Hematopoietic multipotent progenitor cell treated with erythropoietin and hydrocortisone succinate and interleukin-3 and kit ligand, for 6 days (in vitro differentiated cells): Measurements from ENCODE around the gene DHX58.

ENCODE experiments used
- DNase-seq: peaks from one replicate; pipeline ENCODE4 v3.0.0-alpha.2; 2015

Gene DHX58

DNA sequence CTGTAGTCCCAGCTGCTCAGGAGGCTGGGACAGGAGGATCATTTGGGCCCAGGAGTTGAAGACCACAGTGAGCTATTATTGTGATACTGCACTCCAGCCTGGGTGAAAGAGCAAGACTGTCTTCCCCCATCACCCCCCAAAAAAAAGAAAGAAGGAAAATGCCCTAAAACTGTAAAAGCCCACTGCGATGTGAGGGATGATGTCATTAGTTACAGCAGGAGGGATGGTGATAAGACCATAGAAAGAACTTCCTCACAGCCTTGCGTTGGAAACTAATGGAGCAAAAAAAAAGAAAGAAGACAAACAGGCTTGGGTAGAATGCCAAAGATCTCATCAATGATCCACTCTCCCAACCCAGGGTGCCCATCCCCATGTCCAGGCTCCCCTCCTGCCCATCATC is 33.0 kb downstream of the DHX58 start:
- DNase-seq: no peak

DNA sequence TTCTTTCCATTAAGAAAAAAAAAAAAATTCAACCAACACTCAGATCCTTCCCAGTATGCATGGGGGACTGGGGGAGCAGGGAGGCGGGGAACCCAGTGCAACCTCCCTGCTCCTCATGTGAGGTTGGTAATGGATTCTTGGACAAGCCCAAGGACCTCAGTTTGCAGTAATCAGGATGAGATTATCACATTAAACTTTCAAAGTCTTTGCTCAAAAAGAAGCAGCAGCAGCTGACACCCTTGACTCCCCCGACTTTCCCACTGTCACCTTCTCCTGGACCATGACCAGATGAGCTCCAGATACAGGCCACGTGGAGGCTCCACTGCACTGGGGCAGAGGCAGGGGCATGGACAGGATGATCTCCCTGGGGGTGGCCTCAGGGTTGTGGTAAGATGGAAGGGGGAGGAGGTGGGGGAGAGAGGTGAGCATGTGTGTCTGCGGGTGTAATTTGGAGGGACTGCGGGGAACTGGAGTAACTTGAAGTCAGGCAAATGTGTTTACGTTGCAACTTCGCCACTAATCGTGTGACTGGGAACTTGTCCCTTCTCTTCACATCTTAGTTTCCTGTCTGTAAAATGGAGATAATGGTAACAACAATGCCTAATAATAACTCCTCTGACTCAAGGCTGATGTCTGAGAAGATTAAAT is 34.0 kb downstream of the DHX58 start:
- DNase-seq: peak; percentile 57

- DNase-seq: no peak
These were observed 34.8 kb downstream of the DHX58 start for GRCh38 chr17:42077755-42078154.

DNA sequence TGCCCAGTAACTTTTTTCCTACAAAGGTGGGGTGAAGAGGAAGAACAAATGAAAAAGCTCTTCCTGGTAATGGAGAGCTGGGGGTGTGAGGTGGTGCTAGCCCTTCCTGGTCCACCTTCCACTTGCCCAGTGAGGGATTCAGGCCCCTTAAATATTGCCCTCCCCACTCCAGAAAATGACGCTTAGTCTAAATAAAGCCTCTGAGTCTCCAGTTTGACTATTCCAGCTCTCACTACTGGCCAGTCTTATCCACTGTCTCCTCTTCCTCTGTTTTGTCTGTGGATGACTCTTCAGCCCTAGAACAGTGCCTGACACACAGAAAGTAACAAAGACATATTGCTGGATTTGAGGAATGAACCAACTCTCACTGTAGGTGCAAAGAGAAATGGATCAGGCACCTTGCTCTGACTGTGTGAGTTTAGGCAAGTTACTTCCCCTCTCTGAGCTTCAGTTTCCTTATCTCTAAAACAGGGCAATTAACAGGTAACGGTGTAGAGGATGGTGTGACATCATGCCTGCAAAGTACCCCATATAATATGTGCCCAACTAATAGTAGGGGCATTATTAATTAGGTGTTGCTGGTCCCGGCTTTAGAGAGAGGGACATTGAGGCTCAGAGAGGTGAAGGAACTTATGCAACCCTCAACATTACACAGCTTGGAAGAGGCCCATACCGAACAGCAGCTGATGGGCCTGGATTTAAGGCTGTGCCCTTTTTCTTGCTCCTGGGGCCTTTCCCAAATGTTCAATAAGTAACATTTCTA is 35.5 kb downstream of the DHX58 start:
- no peak for DNase-seq

DNA sequence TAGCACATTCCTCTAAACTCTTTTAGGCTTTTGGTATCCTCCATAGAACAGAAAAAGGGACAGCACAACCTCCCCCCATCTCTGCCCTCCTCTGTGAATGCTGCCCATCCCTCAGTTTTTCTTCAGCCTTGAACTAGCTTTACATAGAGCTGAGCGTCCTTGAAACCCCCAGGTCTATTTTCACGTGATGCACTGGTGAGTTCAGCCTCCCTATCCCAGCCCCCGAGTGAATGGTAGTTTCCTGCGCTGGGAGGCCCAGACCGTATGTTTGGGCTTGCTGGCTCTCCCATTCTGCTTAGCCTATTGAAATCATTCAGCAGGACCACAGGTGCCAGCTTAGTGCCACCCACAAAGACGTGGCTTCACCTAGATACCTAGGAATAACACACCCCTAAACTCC is 36.7 kb downstream of the DHX58 start:
- no peak for DNase-seq

DNA sequence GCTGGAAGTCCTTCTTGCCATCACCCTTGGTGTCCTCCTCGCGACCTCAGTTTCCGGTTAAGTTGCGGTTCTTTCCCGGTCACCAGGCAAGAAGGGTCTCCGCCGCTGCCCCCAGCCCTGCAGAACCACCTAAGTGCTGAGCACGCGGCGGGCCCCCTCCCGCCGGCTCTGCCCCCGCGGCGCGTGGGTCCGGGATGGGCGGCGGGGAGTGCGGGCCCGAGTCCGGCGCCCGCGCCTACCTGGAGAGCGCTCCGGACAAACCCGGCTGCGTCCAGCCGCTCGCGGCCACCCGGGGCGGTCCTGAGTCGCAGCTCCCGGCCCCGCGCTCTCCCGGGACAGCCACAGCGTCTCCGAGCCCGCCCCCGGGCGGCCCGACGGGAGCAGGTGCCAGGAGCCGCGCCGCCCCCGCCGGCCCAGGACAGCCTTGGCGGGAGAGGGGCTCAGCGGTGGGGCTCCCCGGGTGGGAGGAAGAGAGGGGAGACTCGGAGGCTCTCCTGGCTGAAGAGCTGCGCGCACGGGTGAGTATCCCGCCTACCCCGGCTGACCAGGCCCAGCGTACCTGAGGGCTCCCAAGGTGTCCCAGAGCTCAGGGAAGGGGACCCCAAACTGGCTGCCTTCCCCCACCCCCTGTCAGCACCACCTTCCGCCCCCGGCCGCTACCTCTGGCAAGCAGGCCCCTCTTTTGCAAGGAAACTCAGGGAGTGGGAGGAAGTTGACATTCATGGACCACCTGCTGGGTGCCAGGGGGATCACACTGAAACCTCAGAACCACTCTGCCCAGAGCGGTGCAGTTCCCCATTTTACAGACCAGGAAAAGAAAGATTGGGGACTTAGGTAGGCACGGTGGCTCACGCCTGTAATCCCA is 40.0 kb downstream of the DHX58 start:
- no peak for DNase-seq

DNA sequence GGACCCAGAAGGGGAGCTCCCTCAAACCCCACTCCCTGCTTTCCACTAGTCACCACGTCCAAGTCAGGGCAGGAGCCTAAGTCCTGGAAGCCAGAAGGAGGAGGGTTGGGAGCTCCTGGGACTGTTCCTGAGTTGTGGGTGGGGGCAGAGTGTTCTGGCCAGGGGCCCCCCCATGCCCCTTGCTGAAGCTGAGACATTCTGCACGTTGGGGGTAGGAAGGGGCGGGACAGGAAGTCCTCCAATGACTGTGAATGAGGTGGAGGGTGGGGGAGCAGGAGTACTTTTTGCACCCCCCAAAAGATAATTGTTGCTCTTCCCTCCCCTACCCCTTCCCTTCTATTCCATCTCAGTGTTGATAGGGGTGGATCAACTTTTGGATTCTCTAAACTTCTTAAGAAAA is 40.7 kb downstream of the DHX58 start:
- no peak for DNase-seq

DNA sequence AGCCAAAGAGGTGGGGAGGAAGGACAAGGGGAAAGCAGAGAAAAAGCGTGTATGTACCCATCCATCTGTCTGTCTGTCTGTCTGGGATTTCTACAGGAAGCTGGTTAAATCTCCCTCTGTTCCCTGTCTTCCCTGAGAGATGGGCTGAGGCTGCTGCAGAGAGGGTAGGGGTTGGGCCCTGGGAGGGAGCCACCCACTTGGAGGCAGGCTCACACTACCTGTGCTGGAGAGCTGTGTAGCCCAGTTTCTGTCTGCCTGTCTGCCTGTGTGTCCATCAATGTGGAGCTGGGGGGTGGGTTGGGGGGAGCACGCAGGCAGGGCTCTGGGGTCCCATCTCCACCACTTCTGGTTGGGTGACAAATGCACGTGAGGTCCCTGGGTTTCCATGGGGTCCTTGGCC is 43.5 kb downstream of the DHX58 start:
- no peak for DNase-seq

DNA sequence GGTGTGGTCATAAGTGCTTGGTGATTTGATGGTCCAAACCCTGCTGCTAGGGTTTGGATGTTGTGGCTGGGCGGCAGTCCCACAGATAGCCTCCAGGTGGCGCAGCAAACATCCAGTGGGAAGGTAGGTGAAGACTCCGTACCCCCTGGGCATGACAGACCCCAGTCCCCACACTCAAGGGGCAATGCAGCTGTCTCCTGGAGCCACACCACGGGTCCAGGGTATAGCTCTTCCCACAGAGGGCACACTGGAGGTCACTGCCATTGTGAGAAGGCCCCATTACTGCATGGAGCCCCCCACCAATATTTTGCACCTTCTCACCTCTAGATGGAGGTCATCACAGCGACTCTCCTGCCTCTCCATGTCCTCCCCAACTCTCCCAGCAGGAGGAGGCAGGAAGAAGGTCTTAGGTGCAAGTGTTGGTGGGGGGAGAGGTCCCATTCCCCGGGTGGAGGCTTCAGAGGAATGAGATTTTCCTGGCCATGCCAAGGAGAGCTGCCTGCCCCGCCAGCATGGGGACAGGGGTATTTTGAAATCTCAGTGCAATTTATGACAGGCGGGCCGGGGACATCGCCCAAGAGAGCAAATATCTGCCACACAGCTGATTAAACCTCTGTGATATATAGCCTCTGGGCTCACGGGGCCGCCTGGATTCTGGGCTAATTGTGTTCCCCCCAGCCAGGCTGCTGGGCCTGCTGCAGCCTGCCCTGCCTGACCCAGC is 45.0 kb downstream of the DHX58 start:
- peak; percentile 77 for DNase-seq

DNA sequence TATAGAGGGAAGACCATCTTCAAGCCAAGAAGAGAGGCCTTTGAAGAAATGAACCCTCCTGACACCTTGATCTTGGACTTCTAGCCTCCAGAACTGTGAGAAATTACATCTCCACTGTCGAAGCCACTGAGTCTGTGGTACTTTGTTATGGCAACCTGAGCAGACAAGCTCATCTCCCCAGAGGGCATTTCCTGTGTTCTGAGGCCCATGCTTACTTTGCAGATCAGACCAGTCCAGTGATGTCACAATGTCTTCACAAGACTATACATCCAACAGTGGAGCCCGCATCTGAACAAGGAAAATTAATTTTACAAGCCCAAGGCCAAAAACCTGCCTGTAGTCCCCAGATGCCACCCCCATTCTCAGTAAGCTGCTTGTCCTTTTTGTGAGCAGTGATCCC is 47.3 kb downstream of the DHX58 start:
- DNase-seq: no peak

- DNase-seq: no peak
These were observed 49.8 kb downstream of the DHX58 start for GRCh38 chr17:42062681-42063080.

DNA sequence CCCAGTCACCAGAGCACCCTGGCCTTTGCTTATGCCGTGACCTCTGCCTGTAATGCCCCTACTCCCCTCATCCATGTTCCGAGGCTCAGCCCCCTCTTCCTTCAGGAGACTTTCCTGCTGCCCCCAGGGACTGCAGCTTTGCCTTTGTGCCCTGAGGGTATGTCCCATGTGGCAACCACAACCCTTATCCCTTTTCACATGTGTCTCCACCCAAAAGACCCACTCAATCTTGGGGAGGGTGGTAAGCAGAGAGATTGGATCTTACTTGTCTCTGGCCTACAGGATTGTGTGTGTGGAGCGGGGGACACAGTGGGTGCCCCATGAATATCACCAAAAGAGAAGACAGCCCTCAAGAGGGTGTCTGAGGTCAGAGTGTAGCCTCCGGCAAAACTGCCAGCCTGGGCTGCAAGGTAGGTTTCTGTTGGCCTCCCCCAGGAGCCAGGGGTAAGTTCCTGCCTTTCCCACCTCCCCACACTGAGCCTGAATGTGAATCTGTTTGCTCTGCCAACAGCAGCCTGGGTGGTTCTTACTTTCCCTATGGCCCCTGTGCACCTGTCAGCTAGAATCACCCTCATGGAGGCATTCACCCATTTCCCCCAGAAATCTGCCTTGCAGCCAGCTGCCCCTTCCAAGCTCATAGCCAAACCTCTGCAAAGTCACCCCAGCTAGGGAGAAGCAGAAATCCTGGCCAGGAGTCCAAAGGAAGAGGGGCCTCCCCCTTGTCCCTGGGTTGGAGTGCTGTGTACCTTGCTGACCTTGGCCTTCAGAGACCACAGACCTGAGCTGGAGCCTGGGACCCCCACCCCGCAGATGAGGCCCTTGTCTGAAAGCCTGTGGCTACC is 50.6 kb downstream of the DHX58 start:
- DNase-seq: peak; percentile 82

GRCh38 chr17:42060231-42060630 is 52.3 kb downstream of the DHX58 start:
- DNase-seq: no peak

DNA sequence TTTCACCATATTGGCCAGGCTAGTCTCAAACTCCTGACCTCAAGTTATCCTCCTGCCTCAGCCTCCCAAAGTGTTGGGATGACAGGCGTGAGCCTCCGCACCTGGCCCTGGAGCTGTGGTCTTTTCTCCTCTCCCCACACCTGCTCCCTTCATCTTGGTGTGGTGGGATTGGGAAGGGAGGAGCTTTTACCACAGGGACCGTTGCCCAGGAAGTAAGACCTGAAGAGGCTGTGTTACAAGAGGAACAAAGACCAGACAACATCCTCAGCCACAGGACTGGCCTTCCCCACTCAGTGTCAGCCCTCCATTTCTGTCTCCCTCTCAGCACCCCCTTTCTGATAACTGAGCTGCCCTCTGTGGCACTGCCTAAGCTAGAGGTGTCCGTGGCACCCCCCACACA is 52.7 kb downstream of the DHX58 start:
- no peak for DNase-seq

DNA sequence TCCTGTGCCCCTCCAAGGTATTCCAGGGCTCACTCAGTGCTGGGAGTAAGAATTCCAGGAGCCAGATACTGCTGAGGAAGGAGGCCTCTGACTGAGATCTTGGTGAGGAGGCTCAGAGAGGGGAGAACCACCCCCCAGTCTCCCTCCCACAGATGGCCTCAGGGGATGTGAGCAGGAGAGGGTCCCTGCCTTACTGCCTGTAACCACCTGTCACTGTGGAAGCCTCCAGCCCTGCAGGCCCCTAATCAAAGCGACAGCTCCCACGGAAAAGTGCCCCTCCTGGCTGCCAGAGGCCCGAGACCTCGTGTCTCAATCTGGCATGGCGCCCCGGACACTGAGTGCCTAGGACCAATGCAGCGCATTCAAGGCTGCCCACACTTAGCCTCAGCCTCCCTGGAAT is 54.5 kb downstream of the DHX58 start:
- no peak for DNase-seq

DNA sequence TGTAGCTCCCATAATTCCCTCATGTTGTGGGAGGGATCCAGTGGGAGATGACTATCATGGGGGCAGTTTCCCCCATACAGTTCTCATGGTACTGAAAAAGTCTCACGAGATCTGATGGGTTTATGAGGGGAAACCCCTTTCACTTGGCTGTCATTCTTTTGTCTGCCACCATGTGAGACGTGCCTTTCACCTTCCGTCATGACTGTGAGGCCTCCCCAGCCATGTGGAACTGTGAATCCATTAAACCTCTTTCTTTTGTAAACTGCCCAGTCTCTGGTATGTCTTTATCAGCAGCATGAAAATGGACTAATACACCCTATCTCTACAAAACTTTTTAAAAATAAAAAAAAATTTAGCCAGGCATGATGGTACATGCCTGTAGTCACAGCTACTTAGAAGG is 55.9 kb downstream of the DHX58 start:
- no peak for DNase-seq

DNA sequence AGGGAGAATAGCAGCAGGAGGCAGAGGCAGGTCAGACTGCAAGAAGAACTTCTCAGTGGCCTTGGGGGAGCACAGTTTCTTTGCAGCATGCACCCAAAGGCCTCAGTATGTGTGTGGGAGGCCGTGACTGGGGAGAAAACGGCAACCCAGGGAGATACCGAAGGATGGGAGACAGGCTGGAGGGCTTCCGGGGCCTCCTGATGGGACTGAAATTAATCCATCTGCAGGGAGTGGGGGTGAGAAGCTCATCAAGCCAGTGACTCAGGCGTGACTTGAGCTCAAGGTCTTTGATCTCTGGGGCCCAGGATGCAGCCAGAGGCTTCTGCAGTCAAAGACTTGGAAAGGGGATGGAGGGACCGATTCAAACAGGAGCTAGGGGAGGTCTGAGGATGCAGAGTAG is 57.0 kb downstream of the DHX58 start:
- no peak for DNase-seq

GRCh38 chr17:42055027-42055426 is 57.5 kb downstream of the DHX58 start:
- no peak for DNase-seq

- DNase-seq: no peak
These were observed 58.6 kb downstream of the DHX58 start for GRCh38 chr17:42053731-42054500.

GRCh38 chr17:42052346-42052877 is 60.1 kb downstream of the DHX58 start:
- DNase-seq: no peak

- DNase-seq: no peak
These were observed 60.9 kb downstream of the DHX58 start for GRCh38 chr17:42051645-42052044.
